ENCODE measurements around the gene EPHX1. TPM values are rescaled to one million over a fixed set of nuclear protein-coding genes. Genes with fewer than 3 reads are reported as not detected.
A peak's percentile ranks its signal among the peaks of the same experiment; 100 is the strongest.

The EPHX1 gene
- total RNA-seq, 1 donor from 2014 or later = 34.0 TPM

GRCh38 chr1:225842788-225843425, 33.0 kb downstream of the EPHX1 start:
- DNase-seq = no peak

DNA sequence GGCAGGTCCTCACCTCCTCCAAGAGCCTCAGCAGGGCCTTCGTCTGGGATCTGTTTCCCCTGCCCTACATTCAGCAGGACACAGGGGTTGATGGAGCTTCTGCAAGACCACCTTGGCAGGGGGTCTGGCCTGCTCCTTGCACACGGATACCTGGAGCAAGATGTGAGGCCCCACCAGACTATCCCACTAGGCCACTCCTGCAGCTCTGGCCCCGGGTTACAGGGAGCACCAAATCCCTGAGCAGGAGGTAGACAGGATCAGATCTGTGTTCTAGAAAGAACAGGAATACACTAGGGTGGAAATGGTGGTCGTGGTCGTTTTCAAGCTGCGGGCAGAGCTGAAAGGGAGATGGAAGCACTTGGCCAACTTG, 33.5 kb downstream of the EPHX1 start:
- DNase-seq = no peak

- no peak for DNase-seq
These were observed 34.5 kb downstream of the EPHX1 start for GRCh38 chr1:225844236-225845061.

DNA sequence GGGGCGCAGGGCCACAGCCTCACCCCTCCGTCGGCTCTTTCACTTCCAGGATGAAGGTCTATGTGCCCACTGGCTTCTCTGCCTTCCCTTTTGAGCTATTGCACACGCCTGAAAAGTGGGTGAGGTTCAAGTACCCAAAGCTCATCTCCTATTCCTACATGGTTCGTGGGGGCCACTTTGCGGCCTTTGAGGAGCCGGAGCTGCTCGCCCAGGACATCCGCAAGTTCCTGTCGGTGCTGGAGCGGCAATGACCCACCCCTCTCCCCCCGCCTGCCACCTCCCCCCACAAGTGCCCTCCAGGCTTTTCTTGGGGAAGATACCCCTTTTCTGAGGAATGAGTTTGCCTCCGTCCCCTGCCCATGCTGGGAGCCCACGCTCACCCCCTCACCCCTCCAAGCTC, 35.2 kb downstream of the EPHX1 start:
- no peak for DNase-seq

GRCh38 chr1:225845571-225846259, 35.8 kb downstream of the EPHX1 start:
- peak; percentile 38 for DNase-seq

DNA sequence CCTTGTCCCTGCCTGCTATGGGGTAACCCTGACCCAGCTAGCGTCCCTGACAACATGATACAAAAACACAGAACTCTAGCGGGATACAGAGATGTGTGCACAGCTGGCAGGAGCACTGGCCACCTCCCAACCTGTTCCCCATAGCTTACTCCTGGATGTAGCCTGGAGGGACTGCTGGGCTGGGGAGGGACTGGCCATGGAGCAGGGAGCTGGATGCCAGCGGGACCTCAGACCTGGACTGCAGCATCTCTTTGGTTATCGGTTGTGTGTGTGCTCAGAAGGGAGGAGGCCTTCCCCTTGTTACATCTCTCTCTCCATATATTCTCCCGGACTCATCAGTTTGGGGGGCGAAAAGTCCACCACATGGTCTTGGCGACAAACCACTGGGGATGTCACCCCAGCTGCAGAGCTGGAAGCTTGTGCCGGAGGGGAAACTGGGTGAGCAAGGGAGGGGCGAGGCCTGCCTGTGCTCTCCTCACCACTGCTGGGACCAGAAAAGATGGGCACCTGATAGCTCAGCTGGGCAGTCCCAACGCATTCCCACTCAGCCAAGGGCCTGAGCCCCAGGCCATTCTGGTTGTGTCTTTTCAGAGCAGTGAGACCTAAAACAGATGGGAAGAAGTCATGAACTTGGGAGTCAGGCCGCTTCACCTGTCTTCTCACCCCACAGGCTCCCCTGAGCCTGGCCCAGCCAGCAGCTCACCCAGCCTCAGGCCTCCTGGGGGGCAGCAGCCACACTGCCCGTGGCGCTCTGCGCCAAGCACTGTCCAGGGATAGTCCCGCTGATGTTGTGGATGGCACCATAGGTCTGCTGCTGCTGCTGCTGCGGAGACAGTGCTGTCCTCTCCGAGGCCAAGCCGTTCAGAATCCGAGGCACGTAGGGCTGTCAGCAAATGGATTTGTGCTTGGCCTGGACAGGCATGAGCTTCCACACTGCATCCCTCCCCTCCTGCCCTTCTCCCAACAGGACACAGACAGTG, 36.7 kb downstream of the EPHX1 start:
- no peak for DNase-seq

DNA sequence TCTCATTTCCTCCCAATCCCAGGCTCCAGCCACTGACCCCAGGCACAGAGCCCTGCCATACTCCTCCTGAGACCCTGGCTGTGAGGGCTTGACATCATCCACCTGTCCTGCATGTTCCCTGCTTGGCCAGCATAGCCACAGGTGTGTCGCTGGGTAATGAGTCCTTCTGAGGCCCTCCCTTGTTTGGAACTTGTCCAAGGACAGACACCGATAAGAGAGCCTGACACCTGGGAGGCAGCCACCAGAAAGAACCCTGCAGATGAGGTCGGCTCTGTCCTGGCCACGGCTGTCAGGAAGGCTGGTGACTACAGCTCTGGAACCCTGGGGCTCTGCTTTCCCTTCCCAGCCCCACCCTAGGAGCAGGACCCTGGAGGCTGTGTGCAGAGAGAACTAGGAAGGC, 37.7 kb downstream of the EPHX1 start:
- DNase-seq = no peak

DNA sequence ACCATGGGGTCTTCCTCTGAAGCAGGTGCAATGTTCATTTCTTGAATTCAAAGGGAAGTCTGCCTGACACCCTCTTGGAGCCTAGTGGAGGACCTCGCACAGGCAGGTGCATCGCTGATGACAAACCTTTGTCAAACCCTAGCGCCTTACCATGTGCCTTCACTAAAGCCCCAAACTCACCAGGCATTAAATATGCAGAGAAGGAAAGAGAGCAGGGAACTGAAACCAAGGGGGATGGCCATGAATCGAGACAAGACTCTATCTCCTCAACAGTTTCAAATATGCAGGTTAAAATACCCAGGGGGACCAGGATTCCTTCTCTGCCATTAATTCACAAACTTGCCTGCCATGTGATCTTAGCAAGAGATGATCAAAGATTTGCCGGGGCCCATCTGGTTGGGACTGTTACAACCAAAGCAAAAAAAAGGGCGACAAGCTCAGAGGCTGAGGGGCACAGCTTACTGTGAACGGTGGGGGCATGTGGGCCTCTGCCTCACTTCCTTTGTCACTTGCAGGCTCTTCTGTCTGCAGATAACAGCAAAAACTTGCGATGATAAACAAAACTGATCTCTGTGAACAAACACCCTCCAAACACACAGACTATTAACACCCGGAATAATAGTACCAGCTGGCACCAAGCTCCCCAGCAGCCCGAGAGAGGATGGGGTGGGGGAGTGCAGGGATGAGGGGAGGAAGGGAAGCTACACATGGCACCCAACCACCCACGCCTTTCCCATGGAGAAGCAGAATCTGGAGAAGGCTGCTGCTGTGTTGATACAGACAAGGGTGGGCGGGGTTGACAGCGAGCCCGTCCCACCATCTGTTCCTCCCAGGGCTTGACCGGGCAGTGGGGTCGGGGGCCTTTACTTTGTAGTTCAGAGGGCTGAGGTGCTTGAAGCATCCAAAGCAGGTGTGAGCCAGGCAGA, 38.4 kb downstream of the EPHX1 start:
- no peak for DNase-seq

DNA sequence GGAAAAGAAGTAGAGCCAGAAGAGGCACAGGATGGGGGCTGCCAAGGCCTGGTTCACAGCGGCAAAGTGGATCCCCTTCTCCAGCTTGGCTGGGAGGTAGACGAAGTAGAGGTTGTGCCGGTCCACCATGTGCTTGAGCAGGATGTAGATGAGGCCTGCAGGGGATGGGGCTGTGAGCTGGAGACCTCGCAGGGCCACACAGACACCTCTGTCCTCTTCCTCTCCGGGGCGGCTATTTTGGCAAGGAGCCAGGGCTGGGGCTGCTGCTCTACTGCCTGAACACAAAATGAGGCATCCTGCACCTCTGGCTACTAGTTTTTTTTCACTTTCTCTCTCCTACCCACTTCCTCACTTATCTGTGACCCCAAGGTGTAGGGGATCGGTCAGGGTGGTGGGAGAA, 40.0 kb downstream of the EPHX1 start:
- DNase-seq = no peak

DNA sequence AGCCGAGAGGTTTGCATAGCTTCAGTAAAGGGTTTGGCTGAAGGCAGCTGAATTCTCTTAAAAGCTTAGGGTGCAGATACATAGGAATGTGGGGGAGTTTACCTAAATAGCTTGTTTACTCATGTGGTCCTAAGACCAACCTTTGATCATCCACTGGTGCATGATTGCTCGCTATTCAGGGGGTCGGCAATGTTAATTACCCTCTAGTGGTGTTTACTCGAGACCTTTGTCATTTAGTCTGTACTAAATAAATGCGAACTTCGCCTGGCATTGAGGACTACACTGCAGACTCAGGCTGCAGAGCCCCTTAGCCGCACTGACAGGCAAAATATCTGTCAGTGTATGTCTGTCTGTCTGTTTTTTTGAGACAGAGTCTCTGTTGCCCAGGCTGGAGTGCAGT, 40.4 kb downstream of the EPHX1 start:
- no peak for DNase-seq

GRCh38 chr1:225851805-225852204, 41.9 kb downstream of the EPHX1 start:
- no peak for DNase-seq

DNA sequence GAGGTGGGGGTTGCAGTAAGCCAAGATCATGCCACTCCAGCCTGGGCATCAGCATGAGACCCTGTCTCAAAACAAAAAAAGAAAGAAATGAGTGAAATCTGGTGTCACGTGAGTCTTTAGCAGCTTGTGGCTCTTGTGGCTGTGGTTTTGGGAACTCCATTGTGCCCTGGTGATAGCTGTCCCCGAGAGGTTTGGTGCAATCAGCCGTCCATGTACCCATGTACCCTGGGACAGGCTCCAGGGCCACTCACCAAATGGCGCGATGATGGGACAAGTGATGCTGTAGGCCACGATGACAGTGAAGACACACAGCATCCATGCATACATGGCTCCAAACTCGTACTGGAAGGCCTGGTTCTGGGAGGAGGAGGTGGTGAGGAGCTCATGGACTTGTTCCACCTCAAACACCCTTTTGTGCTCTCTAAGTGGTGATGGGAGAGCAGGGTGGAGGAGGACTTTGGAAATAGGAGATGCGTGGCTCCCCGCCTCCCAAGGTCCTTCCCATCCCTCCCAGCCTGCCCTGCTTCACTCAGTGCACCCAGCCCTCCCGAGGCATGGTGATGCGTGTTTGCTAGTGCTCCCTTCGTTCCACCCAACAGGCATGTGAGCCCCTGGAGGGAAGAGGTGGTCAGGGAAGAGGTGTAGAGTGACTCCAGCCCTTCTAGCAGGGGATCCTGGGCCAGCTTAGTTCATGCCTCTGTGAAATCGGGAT, 42.6 kb downstream of the EPHX1 start:
- no peak for DNase-seq

DNA sequence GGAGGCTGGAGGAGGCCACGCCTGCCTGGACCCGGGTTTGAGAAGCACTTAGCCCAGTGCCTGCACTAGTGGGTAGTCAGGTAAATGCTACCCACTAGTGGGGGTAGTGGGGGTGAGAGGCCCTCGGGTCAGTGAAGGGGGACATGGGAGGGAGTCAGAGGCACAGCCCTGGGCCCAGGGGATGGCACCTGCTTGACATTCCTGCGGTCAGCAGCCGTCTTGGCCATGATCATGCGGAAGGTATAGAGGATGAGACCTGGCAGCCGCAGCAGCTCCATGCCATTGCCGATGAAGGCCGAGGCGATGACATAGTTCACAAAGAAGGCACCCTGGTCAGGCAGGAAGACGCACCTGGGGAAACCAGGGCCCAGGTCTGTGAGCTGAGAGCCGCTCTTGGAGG, 43.5 kb downstream of the EPHX1 start:
- no peak for DNase-seq

- no peak for DNase-seq
These were observed 45.8 kb downstream of the EPHX1 start for GRCh38 chr1:225855503-225856300.

DNA sequence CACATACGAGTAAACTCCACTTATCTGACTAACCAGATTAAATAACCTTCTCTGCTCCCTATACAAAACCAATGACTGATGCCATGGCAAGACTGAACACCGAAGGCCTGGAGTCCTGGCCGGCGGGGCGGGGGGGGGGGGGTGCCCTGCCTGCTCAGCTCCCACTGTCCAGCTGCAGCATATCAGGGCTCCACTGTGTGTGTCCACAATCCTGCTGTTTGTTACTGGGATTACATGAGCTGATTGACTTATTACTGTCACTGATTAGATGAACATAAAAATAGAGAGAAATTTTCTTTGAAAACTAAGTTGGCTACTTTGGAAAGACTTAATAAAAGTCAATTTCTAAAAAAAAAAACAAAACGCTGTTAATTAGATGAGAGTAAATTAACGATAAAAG, 47.3 kb downstream of the EPHX1 start:
- DNase-seq = no peak

DNA sequence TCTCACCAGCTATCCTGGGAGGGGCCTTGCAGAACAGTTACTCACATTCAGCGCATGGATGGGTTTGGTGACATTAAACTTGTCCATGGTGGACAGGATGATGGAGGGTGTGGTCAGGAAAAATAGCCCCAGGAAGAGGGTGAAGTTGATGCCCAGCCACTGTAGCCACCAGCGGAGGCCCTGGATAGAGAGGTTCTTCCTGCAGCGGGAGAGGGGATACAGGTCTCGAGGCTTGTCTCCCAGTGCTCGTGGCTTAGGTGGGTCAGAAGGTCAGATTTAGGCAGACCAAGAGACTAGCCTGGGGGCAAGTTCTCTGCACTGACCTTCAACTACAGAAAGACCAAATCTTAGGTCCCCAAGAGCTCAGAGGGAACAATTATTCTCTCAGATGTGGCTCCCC, 49.2 kb downstream of the EPHX1 start:
- no peak for DNase-seq

- DNase-seq = no peak
These were observed 50.2 kb downstream of the EPHX1 start for GRCh38 chr1:225860107-225860506.

GRCh38 chr1:225860876-225861441, 51.0 kb downstream of the EPHX1 start:
- DNase-seq = no peak
